Measurements from ENCODE around the gene KLHL34. TPM values are rescaled to one million over a fixed set of nuclear protein-coding genes. Genes with fewer than 3 reads are reported as not detected.

The KLHL34 gene
- total RNA-seq, 2 donors from 2014 or later, result not detected

- no peak overlapping the region for H3K4me3 ChIP-seq
Observed at GRCh38 chrX:21662761-21663160, 4.6 kb upstream of the KLHL34 start.

GRCh38 chrX:21661316-21661715 is 3.2 kb upstream of the KLHL34 start:
- H3K27me3 ChIP-seq, result no peaks in the 10 kb centered on the region
- ATAC-seq (no peak), DNase-seq (no peak)
- H3K36me3 ChIP-seq (replicated peaks in 1 of 2; ENCODE audit: insufficient read depth in 1 of 2, low read depth in 2 of 2), result no peaks in the 10 kb centered on the region
- peaks cover 3% of the 10 kb centered on the region for H3K4me1 ChIP-seq
- H3K9me3 ChIP-seq, result no peaks in the 10 kb centered on the region
- intact Hi-C loops (cut with DNase I), result no loop called here
- H3K27ac ChIP-seq, result no peak overlapping the region
- TF ChIP-seq POLR2A (IDR thresholded peaks at IDR 0.05), result no peak
- no peak for TF ChIP-seq CTCF (IDR thresholded peaks at IDR 0.05)
- 69 to 88% methylated on average over 6 of the region's 6 CpGs for WGBS, 2 donors
- H3K4me3 ChIP-seq, result no peak overlapping the region

More at GRCh38 chrX:21662761-21663160, 4.6 kb upstream of the KLHL34 start:
- H3K36me3 ChIP-seq (replicated peaks in 1 of 2; ENCODE audit: insufficient read depth in 1 of 2, low read depth in 2 of 2), result no peaks in the 10 kb centered on the region
- peaks cover 3% of the 10 kb centered on the region for H3K4me1 ChIP-seq
- no peak for TF ChIP-seq CTCF (IDR thresholded peaks at IDR 0.05)
- no peak for TF ChIP-seq POLR2A (IDR thresholded peaks at IDR 0.05)
- intact Hi-C loops (cut with DNase I), result no loop called here
- H3K9me3 ChIP-seq, result no peaks in the 10 kb centered on the region
- H3K27me3 ChIP-seq, result no peaks in the 10 kb centered on the region
- 69 to 78% methylated on average over 4 of the region's 4 CpGs for WGBS, 2 donors
- no peak for ATAC-seq
- no peak for DNase-seq
- no peak overlapping the region for H3K27ac ChIP-seq

- no peak for TF ChIP-seq CTCF (IDR thresholded peaks at IDR 0.05)
- no peak for TF ChIP-seq POLR2A (IDR thresholded peaks at IDR 0.05)
- no peak for ATAC-seq
- WGBS, 2 donors, result 78 to 91% methylated on average over 2 of the region's 2 CpGs
Observed at GRCh38 chrX:21660156-21660555, 2.0 kb upstream of the KLHL34 start.

GRCh38 chrX:21659320-21659719 is 1.2 kb upstream of the KLHL34 start:
- TF ChIP-seq POLR2A (IDR thresholded peaks at IDR 0.05), result no peak
- TF ChIP-seq CTCF (IDR thresholded peaks at IDR 0.05), result no peak
- H3K4me1 ChIP-seq, result peaks cover 3% of the 10 kb centered on the region
- intact Hi-C loops (cut with DNase I), result no loop called here
- no peak for ATAC-seq
- WGBS, 2 donors, result 76 to 84% methylated on average over 3 of the region's 3 CpGs
- DNase-seq, result no peak
- no peak overlapping the region for H3K27ac ChIP-seq
- no peaks in the 10 kb centered on the region for H3K9me3 ChIP-seq
- H3K27me3 ChIP-seq, result no peaks in the 10 kb centered on the region
- no peak overlapping the region for H3K4me3 ChIP-seq
- no peaks in the 10 kb centered on the region for H3K36me3 ChIP-seq (replicated peaks in 1 of 2; ENCODE audit: insufficient read depth in 1 of 2, low read depth in 2 of 2)

More at GRCh38 chrX:21660156-21660555, 2.0 kb upstream of the KLHL34 start:
- intact Hi-C loops (cut with DNase I), result no loop called here
- Histone ChIP-seq H3K9me3 (no peaks in the 10 kb centered on the region), H3K4me1 (peaks cover 3% of the 10 kb centered on the region), H3K36me3 (replicated peaks in 1 of 2; ENCODE audit: insufficient read depth in 1 of 2, low read depth in 2 of 2) (no peaks in the 10 kb centered on the region), H3K27me3 (no peaks in the 10 kb centered on the region), H3K4me3 (no peak overlapping the region), H3K27ac (no peak overlapping the region)
- DNase-seq, result no peak

- DNase-seq (no peak), ATAC-seq (no peak)
- H3K4me1 ChIP-seq, result peaks cover 3% of the 10 kb centered on the region
- TF ChIP-seq CTCF (IDR thresholded peaks at IDR 0.05), result no peak
- H3K36me3 ChIP-seq (replicated peaks in 1 of 2; ENCODE audit: insufficient read depth in 1 of 2, low read depth in 2 of 2), result no peaks in the 10 kb centered on the region
- H3K4me3 ChIP-seq, result peak overlapping the region in 1 of 2 donors; percentile 5
- no peak overlapping the region for H3K27ac ChIP-seq
- H3K9me3 ChIP-seq, result no peaks in the 10 kb centered on the region
- intact Hi-C loops (cut with DNase I), result no loop called here
- H3K27me3 ChIP-seq, result no peaks in the 10 kb centered on the region
- 14 to 26% methylated on average over 13 to 23 of the region's 23 CpGs for WGBS, 2 donors
Observed at GRCh38 chrX:21658746-21659145, 616 bp upstream of the KLHL34 start.

All from body of pancreas (tissue), 4 donors.